GM23338 (cell line): ENCODE measurements around the gene POLR1C.

ENCODE experiments used
- CTCF ChIP-seq, 2 experiments: fragments of 200-600 bp in 1 of 2; sonication (generic) in 1 of 2; conservative IDR thresholded peaks; 2 replicates each; pipeline versions ENCODE4 v1.5.1 to v1.6.1; 2016 to 2017; ENCODE audit warnings: antibody characterized with exemption in 2 of 2, low read depth in 2 of 2, mild to moderate bottlenecking in 2 of 2, moderate library complexity in 1 of 2
- EZH2 ChIP-seq: fragments of 200-600 bp; sonication (generic); IDR thresholded peaks from one replicate; pipeline ENCODE4 v1.8.0; 2017; ENCODE audit warnings: antibody characterized with exemption, mild to moderate bottlenecking, low read depth; ENCODE audit not compliant: unreplicated experiment
- EZH2phosphoT487 ChIP-seq: fragments of 200-600 bp; sonication (generic); IDR thresholded peaks from one replicate; pipeline ENCODE4 v1.8.1; 2018; ENCODE audit warnings: antibody characterized with exemption; ENCODE audit not compliant: unreplicated experiment
- POLR2AphosphoS5 ChIP-seq: IDR thresholded peaks from 2 replicates; pipeline ENCODE4 v1.6.1; 2016; ENCODE audit warnings: antibody characterized with exemption, low read depth
- REST ChIP-seq: IDR thresholded peaks from one replicate; pipeline ENCODE4 v1.6.1; 2018; ENCODE audit warnings: antibody characterized with exemption; ENCODE audit not compliant: unreplicated experiment

DNA sequence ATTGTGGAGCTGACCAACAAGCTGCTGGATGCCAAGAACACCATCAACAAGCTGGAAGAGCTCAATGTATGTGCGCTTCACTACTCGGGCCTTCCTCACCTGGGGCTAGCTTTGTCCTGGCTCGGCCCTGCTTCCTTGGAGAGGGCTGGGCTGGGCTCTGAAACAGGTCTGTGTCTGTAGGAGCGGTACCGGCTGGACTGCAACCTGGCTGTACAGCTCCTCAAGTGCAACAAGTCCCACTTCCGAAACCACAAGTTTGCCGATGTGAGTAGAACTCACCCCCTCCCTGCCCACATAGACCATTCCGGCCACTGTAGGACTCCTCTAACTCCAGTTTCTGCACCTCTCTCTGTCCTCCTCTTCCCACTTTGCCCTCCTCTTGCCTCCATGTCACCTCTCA is 13.4 kb upstream of the POLR1C start:
- TF ChIP-seq EZH2 (no peak), CTCF (conservative IDR thresholded peaks at IDR 0.05; ENCODE audit: low read depth in 2 of 2) (no peak), REST (no peak), POLR2AphosphoS5 (no peak), EZH2phosphoT487 (no peak)
